Erythroblast (primary cell): ENCODE data around the gene ADAMTS7.

ENCODE experiments used
- GATA1 ChIP-seq: IDR thresholded peaks from 2 replicates; pipeline ENCODE4 v1.6.1; 2011; ENCODE audit warnings: low read depth, mild to moderate bottlenecking, control low read depth, low read length, moderate library complexity
- POLR2A ChIP-seq: IDR thresholded peaks from 2 replicates; pipeline ENCODE4 v1.6.1; 2011; ENCODE audit warnings: mild to moderate bottlenecking, low read length

GRCh38 chr15:78800189-78800588, 11.1 kb downstream of the ADAMTS7 start:
- TF ChIP-seq POLR2A (no peak), GATA1 (no peak)
